ENCODE results near the gene KCNN4.
"Not testable (repeated sequence)": the region's sequence is repeated elsewhere in the genome, so short reads cannot be mapped to it uniquely, and the experiment has no call there.

GRCh38 chr19:43774940-43775258 lies 5.9 kb downstream of the KCNN4 start:
- TF ChIP-seq ZNF274 (IDR thresholded peaks at IDR 0.05; ENCODE audit: low read depth, low read length); YY1 (IDR thresholded peaks at IDR 0.05; ENCODE audit: insufficient read depth, insufficient read length): not testable (repeated sequence)
